HS-5 (cell line): ENCODE measurements around the gene CNTN2.

ENCODE experiments used
- DNase-seq: peaks from one replicate; pipeline ENCODE4 v3.0.0-alpha.2; 2012; ENCODE audit warnings: low read depth

Gene CNTN2

GRCh38 chr1:205074084-205074483 is 31.1 kb downstream of the CNTN2 start:
- no peak for DNase-seq

GRCh38 chr1:205074513-205074912 is 31.5 kb downstream of the CNTN2 start:
- no peak for DNase-seq

- DNase-seq = no peak
Observed at GRCh38 chr1:205075642-205076155, 32.7 kb downstream of the CNTN2 start.

- no peak for DNase-seq
Observed at GRCh38 chr1:205076245-205076761, 33.3 kb downstream of the CNTN2 start.

GRCh38 chr1:205077158-205077933 is 34.3 kb downstream of the CNTN2 start:
- no peak for DNase-seq

- no peak for DNase-seq
Observed at GRCh38 chr1:205077934-205078311, 34.9 kb downstream of the CNTN2 start.

- no peak for DNase-seq
Observed at GRCh38 chr1:205082431-205082830, 39.4 kb downstream of the CNTN2 start.

- no peak for DNase-seq
Observed at GRCh38 chr1:205084360-205084759, 41.3 kb downstream of the CNTN2 start, which contains the start of gene TMEM81. Gene TMEM81, minus strand, starts transcription at chr1:205084460. Its CDS starts 140 bp downstream, at chr1:205084320.

GRCh38 chr1:205088341-205088740 is 45.3 kb downstream of the CNTN2 start:
- peak; percentile 2 for DNase-seq

GRCh38 chr1:205091043-205091740 is 48.2 kb downstream of the CNTN2 start:
- DNase-seq = no peak

- DNase-seq = no peak
Observed at GRCh38 chr1:205095422-205095821, 52.4 kb downstream of the CNTN2 start.

- DNase-seq = no peak
Observed at GRCh38 chr1:205098242-205098641, 55.2 kb downstream of the CNTN2 start.

- no peak for DNase-seq
Observed at GRCh38 chr1:205102404-205102803, 59.4 kb downstream of the CNTN2 start.

GRCh38 chr1:205107327-205107726 is 64.3 kb downstream of the CNTN2 start:
- no peak for DNase-seq

- DNase-seq = no peak
Observed at GRCh38 chr1:205108464-205108863, 65.5 kb downstream of the CNTN2 start.

GRCh38 chr1:205109269-205109668 is 66.3 kb downstream of the CNTN2 start:
- DNase-seq = no peak

- DNase-seq = no peak
Observed at GRCh38 chr1:205109711-205110110, 66.7 kb downstream of the CNTN2 start.

- DNase-seq = no peak
Observed at GRCh38 chr1:205111354-205111753, 68.3 kb downstream of the CNTN2 start.

GRCh38 chr1:205118752-205119151 is 75.7 kb downstream of the CNTN2 start:
- DNase-seq = no peak

GRCh38 chr1:205121660-205122488 is 78.9 kb downstream of the CNTN2 start, which contains the start of gene RBBP5:
Gene RBBP5, minus strand, starts transcription at chr1:205121978. Its CDS starts 105 bp downstream, at chr1:205121873.
- DNase-seq = peak; percentile 99

GRCh38 chr1:205122489-205122882 is 79.5 kb downstream of the CNTN2 start:
- no peak for DNase-seq

- no peak for DNase-seq
Observed at GRCh38 chr1:205124726-205125125, 81.7 kb downstream of the CNTN2 start.
